Endothelial cell of umbilical vein (primary cell): ENCODE results near the gene ZNF414. TPM values are rescaled to one million over a fixed set of nuclear protein-coding genes. Genes with fewer than 3 reads are reported as not detected.
A peak's percentile ranks its signal among the peaks of the same experiment; 100 is the strongest.

ENCODE experiments used
- Bru-seq: library from RNA; stranded (reverse); fragments of 400-500 nt; gene quantifications from one replicate; lab custom pipeline; 2021; lab: Mats Ljungman, UMichigan
- BruChase-seq, 2 experiments: library from RNA; stranded (reverse); fragments of 400-500 nt; gene quantifications; one replicate each; lab custom pipeline; 2021; lab: Mats Ljungman, UMichigan
- BruUV-seq: library from RNA; stranded (reverse); fragments of 400-500 nt; replicated peaks from 2 replicates; lab custom pipeline; 2021; lab: Mats Ljungman, UMichigan
- CTCF ChIA-PET: fragments of 300-600, 350-600 bp; sonication (Branson Sonifier 250); formaldehyde crosslinking; loops from one replicate; lab custom pipeline; 2021; ENCODE audit warnings: antibody characterized with exemption, inconsistent platforms; lab: Charles Lee
- POLR2A ChIA-PET: fragments of 300-600, 350-600 bp; sonication (Branson Sonifier 250); formaldehyde crosslinking; loops from one replicate; lab custom pipeline; 2021; ENCODE audit warnings: antibody characterized with exemption, inconsistent platforms; lab: Charles Lee
- DNase-seq: peaks from one replicate; pipeline ENCODE4 v3.0.0-alpha.2; 2011; ENCODE audit warnings: low read depth, low spot score
- FAIRE-seq: peaks from 2 replicates; lab custom pipeline; 2011; peaks lifted over from hg19 to GRCh38; lab: Jason Lieb, UNC
- H2AFZ ChIP-seq: 2 replicates; pipeline ENCODE4 v1.6.0; 2012; ENCODE audit warnings: low read depth, low read length, control low read depth, inconsistent platforms
- H3K27ac ChIP-seq: 2 replicates; pipeline ENCODE4 v1.5.1; 2011; ENCODE audit warnings: low read depth, mild to moderate bottlenecking, control low read depth, low read length, moderate library complexity; ENCODE audit not compliant: insufficient read depth
- H3K27me3 ChIP-seq, 2 experiments: 2 replicates each; pipeline versions ENCODE4 v1.6.0 to v1.6.1; 2011; ENCODE audit warnings: low read length in 2 of 2, mixed read lengths in 1 of 2; ENCODE audit not compliant: control insufficient read depth in 2 of 2, insufficient read depth in 2 of 2
- H3K36me3 ChIP-seq, 2 experiments: 2 replicates in 1 of 2; 3 replicates in 1 of 2; pipeline ENCODE4 v1.5.1; 2011; ENCODE audit warnings: low read length in 2 of 2, mild to moderate bottlenecking in 1 of 2, moderate library complexity in 1 of 2; ENCODE audit not compliant: control insufficient read depth in 2 of 2, insufficient read depth in 2 of 2; ENCODE audit errors: extremely low read depth in 1 of 2
- H3K4me1 ChIP-seq: 3 replicates; pipeline ENCODE4 v1.5.1; 2011; ENCODE audit warnings: mild to moderate bottlenecking, low read length; ENCODE audit not compliant: control insufficient read depth, insufficient read depth; ENCODE audit errors: extremely low read depth
- H3K4me2 ChIP-seq: 2 replicates; pipeline ENCODE4 v1.6.1; 2011; ENCODE audit warnings: low read length, control low read depth, mixed read lengths; ENCODE audit not compliant: insufficient read depth
- H3K4me3 ChIP-seq, 3 experiments: fragments of 200-600 bp in 1 of 3; sonication (generic), shearing (Covaris generic) in 1 of 3; replicated peaks in 1 of 3; 2 replicates each; pipeline ENCODE4 v1.5.1; 2011 to 2016; ENCODE audit warnings: control low read depth in 3 of 3, low read length in 3 of 3, mild to moderate bottlenecking in 2 of 3, inconsistent platforms in 1 of 3, low read depth in 1 of 3, moderate library complexity in 1 of 3; ENCODE audit not compliant: insufficient read depth in 1 of 3
- H3K79me2 ChIP-seq: 2 replicates; pipeline ENCODE4 v1.6.0; 2012; ENCODE audit warnings: low read length, inconsistent platforms; ENCODE audit not compliant: control insufficient read depth, insufficient read depth
- H3K9ac ChIP-seq: replicated peaks from 2 replicates; pipeline ENCODE3; 2011; ENCODE audit warnings: low read length, control low read depth; ENCODE audit not compliant: insufficient read depth; ENCODE audit errors: extremely low read depth
- H3K9me1 ChIP-seq: replicated peaks from 3 replicates; pipeline ENCODE4 v1.6.0; 2011; ENCODE audit warnings: mild to moderate bottlenecking, low read length; ENCODE audit not compliant: control insufficient read depth, insufficient read depth; ENCODE audit errors: extremely low read depth
- H3K9me3 ChIP-seq: replicated peaks from 2 replicates; pipeline ENCODE4 v1.5.1; 2012; ENCODE audit warnings: low read length, inconsistent platforms; ENCODE audit not compliant: control insufficient read depth, insufficient read depth
- H4K20me1 ChIP-seq: replicated peaks from 2 replicates; pipeline ENCODE3; 2011; ENCODE audit warnings: mild to moderate bottlenecking, low read length; ENCODE audit not compliant: control insufficient read depth, insufficient read depth; ENCODE audit errors: extremely low read depth
- FOS ChIP-seq: IDR thresholded peaks from 2 replicates; pipeline ENCODE4 v1.6.1; 2011; ENCODE audit warnings: mild to moderate bottlenecking, low read length, moderate library complexity, borderline replicate concordance; ENCODE audit not compliant: insufficient read depth
- POLR2A ChIP-seq: IDR thresholded peaks from 2 replicates; pipeline ENCODE4 v1.6.1; 2012; ENCODE audit warnings: low read depth, mild to moderate bottlenecking, control low read depth, low read length
- POLR2AphosphoS5 ChIP-seq: IDR thresholded peaks from 2 replicates; pipeline ENCODE4 v1.6.1; 2012; ENCODE audit warnings: low read depth, mild to moderate bottlenecking, control low read depth, low read length, moderate library complexity; ENCODE audit not compliant: insufficient read depth
- dilution Hi-C: fragments of 300-500 bp; cut with MboI; formaldehyde crosslinking; loops from one replicate; pipeline ENCODE4 v1.15.0; 2019; ENCODE audit warnings: low sequenced_read_pairs; ENCODE audit not compliant: extremely low pct_ligation_motif_present
- intact Hi-C: fragments of 100-400 bp; cut with micrococcal nuclease; formaldehyde crosslinking; loops from one replicate; pipeline ENCODE4 v1.10.0; 2022
- long read RNA-seq: library from polyadenylated mRNA; stranded (forward); transcript quantifications from one replicate; pipeline ENCODE4 v2.0.0, GENCODE V29; 2021
- polyA minus RNA-seq, 3 experiments: library from RNA; depleted of rRNA, polyadenylated mRNA; stranded (reverse); fragments of >200 nt; gene quantifications; 1 replicate in 1 of 3; 2 replicates in 2 of 3; pipeline ENCODE4 v1.2.3, GENCODE V29; 2011
- polyA plus RNA-seq, 4 experiments: library from polyadenylated mRNA; depleted of rRNA in 3 of 4; stranded (reverse) in 3 of 4; unstranded in 1 of 4; fragments of >200 nt; gene quantifications; 2 replicates each; pipeline versions ENCODE4 v1.2.1 to v1.2.3, GENCODE V29; 2011 to 2012; ENCODE audit warnings: missing spikeins in 1 of 4
- total RNA-seq: library from RNA; stranded (reverse); gene quantifications from 2 replicates; pipeline ENCODE4 v1.2.3, GENCODE V29; 2021

Gene ZNF414
- 14.5 and 20.6 TPM in 2 replicates for total RNA-seq
- 10.6 and 11.6 TPM in 2 replicates for polyA plus RNA-seq
- polyA plus RNA-seq (2011; cell fraction: cytosol; rRNA removed) = 3.9 and 6.0 TPM in 2 replicates
- 10.6 and 11.8 TPM in 2 replicates for polyA plus RNA-seq (2011; cell fraction: nucleus; rRNA removed)
- 5.5 and 18.9 TPM in 2 replicates for polyA plus RNA-seq (2012)
- polyA minus RNA-seq = 2.3 and 3.0 TPM in 2 replicates
- polyA minus RNA-seq (2011; cell fraction: cytosol; rRNA and poly(A)+ RNA removed) = 13.2 TPM
- 2.9 and 8.4 TPM in 2 replicates for polyA minus RNA-seq (2011; cell fraction: nucleus; rRNA and poly(A)+ RNA removed)
- percentile 47 among the genes with signal in this experiment for Bru-seq, nascent RNA
- percentile 49 among the genes with signal in this experiment for BruChase-seq, experiment 1, labeled RNA remaining after a 6-hour chase
- percentile 49 among the genes with signal in this experiment for BruChase-seq, experiment 2, labeled RNA remaining after a 2-hour chase
- long read RNA-seq, transcript ZNF414-201 (6 exons, 1,178 nt) = minor isoform, 13 of 37 reads
- long read RNA-seq, transcript ZNF414-202 (8 exons, 2,300 nt) = major isoform, 17 of 37 reads
- long read RNA-seq, partial matches to known transcripts = 5 of 37 reads
- long read RNA-seq, other reads (novel, unspliced or antisense) = 2 of 37 reads

DNA sequence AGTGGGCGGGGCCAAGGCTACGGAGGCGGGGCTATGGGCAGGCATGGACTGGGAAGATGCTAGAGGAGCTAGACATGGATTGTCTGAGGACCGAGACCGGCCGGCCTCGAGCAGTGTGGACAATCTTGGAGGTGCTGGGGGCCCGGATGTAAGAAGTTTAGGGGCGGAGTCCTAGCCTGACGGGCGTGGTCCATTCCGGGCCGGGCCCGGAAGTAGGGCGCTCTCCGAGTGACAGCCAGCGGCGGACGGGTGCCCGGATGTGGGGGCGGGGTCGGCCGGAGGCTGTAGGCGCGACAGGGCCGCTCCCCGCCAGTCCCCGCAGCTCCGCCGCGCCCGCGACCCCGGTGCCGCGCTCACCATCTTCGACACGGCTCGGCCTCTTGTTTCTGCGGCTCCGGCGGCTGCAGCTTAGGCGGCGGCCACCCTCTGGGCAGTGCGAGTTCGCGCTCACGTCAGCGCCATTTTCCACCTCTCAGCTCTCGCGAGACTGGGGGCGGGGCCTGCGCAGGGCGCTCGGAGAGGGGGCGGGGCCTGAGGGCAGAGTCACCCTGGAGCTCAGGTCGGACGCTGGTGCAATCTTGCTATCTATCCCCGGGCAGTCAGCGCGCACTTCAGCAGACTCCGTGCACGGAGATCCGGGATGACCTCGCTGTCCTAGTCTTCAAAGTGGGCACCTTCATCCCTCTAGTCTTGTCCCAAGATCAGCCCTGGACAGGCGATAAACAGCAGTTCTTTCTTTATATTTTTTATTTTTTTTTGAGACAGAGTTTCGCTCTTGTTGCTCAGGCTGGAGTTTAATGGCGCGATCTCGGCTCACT, at the start of gene ZNF414:
ZNF414 (minus strand) TSS at position 481 of the 818 bp plus-strand sequence; CDS start at position 360, 121 bp downstream.
- Histone ChIP-seq H4K20me1 (no peaks in the 10 kb centered on the region), H3K27me3 (peaks cover 1 to 4% of the 10 kb centered on the region in 2 experiments), H3K9me3 (no peaks in the 10 kb centered on the region), H3K27ac (peak within 1 kb of the TSS; percentile 96), H3K36me3 (no peaks in the 10 kb centered on the region), H2AFZ (peak within 1 kb of the TSS; percentile 97), H3K4me2 (peak within 1 kb of the TSS; percentile 82), H3K9ac (peak within 1 kb of the TSS; percentile 96), H3K9me1 (no peaks in the 10 kb centered on the region), H3K4me3 (peak within 1 kb of the TSS; percentile 47 to 95 (median 62)), H3K79me2 (no peaks in the 10 kb centered on the region), H3K4me1 (peaks cover 11% of the 10 kb centered on the region)
- FAIRE-seq (peak; percentile 96), DNase-seq (peak; percentile 93)
- dilution Hi-C loops = no loop called here
- BruUV-seq = TSS peak; percentile 71
- ChIA-PET CTCF (interaction anchor here (0.6 to 2.3 kb wide), 9 partner anchors 8 to 196 kb away, joined by 3 to 21 read pairs (median 5); partner anchors contain the start of genes ANGPTL4 and MARCHF2), POLR2A (interaction anchor here (0.6 to 1.8 kb wide), 9 partner anchors 12 to 1856 kb away, joined by 3 to 16 read pairs (median 4); partner anchors contain the start of genes MARCHF2 and RAB11B)
- TF ChIP-seq POLR2AphosphoS5 = peak; percentile 95
- peak; percentile 93 for TF ChIP-seq POLR2A
- TF ChIP-seq FOS = no peak
- intact Hi-C loops = loop anchor here (1.0 kb wide), 1 partner anchor 11 kb away; no protein-coding TSS in a partner anchor
